ENCODE measurements around the gene CAMK2D.

Gene CAMK2D

DNA sequence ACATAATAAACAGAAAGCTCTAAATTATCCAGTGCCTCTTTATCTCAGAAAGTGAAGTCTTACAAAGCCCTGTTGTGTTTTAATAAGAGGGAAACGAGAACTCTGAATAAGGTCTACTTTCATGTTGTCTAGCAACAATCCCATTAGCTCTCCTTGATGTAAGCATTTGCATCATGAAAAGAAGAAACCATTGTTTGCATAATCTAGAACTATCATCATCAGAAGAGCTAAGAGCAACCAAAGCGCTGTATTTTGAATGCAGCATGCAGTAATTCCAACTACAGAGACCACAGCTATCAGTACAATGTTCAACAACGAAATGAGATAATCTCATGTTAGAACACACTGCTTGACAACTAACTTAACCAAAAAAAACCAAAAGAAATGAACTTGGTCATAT, 257.1 kb downstream of the CAMK2D start:
- no peak for DNase-seq

DNA sequence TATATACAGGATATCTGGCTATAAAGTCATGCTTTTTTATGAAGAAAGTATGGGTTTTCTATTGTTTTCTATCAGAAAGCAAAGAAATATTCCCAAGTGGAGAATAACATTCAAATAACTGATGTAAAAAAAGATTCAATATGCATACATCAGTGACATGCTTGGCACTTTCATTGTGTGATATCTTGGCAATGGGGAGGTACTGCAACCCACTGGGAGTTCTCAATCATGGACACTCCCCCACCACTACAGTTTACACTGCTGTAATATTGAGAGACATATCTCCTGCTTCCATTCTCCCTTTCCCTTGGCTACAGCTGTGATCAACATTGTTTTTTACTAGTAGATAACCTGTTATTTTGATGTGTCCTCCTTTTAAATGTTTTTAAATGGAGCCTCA, 257.8 kb downstream of the CAMK2D start:
- no peak for DNase-seq

DNA sequence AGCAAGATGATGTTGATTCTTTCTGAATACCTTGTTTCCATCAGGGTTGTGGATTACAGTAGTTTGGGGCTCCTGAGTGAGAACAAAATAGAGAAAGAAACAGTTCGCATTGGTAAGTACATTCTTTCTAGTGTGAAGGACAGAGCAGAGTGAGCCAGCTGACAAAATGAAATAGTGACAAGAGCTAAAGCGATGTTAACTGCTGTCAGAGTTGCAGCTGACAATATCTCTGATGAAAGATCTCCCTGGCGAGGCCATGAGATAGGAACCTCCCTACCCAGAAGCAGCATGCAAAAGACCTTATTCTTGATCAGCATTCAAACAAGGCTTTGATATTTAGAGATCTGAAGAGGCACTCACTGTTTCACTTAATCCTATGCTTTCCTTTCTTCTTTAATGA, 258.6 kb downstream of the CAMK2D start:
- DNase-seq, result no peak

DNA sequence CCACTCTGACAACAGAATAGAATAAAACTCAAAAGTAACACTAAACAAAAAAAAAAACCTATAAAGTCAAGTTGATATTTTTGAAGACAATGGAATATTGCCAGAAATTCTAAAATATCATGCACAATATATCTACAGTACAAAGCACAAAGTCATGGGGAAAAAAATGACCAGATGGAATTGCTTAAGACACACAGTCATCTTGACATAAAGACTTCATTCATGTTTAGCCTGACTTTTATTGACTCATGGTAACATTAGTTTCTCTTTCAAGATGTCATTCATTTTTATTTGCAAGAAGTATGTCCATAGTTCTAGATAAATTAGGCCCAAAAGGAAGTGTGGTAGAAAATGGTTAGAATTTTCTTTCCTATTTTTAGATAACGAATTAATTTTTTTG, 259.1 kb downstream of the CAMK2D start:
- no peak for DNase-seq

DNA sequence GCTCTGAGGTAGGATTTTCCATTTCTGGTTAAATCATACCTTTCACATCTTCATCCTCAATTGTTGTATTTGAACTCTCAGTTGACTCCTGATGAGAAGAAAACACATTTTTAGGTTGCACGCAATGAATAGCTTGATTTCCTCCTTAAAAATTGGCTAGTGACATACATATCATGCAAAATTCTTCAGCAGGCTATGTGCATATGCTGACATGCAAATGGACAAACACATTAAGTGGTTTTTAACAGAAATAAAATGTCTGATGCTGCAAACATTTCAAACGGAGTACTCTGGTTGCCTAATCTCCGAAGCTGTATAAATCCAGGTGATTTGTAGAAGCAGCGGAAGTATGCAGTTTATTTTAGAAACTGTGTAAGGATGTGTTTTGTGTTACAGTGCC, 261.1 kb downstream of the CAMK2D start:
- no peak for DNase-seq

DNA sequence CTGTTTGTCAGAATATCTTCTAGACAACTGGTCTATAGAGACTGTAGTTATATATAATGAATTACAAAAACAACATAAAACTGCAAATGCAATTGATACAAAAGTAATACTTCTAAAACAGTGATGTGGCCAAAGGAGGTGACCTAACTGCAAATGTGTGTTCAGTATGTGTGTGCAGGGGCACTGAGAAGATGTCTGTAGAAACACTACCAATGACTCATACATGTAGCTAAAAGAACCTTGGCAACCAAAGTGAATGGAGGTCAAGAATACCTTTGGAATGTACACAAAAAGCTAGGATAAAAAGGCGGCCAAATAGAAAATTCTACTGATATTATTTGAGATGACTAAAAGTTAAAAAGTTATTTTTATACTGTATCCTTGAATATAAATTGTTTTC, 261.8 kb downstream of the CAMK2D start:
- DNase-seq, result no peak

DNA sequence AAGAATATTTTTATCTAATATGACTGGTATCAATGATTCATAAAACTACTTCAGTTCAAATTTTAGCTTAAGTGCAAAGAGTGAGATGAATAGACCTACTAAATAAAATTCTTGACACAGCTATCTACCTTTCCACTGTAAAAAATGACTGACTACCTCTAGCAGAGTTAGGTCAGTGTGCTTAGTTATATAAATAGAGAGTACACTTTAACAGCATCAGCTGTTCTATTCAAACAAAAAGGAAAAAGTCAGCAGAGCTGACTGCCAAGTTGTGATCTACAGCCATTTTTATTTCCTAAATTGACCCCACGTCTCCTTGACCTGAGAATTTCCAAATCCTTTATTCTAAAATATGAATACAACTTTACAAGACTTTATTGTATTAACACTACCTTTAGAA, 262.4 kb downstream of the CAMK2D start:
- DNase-seq, result no peak

DNA sequence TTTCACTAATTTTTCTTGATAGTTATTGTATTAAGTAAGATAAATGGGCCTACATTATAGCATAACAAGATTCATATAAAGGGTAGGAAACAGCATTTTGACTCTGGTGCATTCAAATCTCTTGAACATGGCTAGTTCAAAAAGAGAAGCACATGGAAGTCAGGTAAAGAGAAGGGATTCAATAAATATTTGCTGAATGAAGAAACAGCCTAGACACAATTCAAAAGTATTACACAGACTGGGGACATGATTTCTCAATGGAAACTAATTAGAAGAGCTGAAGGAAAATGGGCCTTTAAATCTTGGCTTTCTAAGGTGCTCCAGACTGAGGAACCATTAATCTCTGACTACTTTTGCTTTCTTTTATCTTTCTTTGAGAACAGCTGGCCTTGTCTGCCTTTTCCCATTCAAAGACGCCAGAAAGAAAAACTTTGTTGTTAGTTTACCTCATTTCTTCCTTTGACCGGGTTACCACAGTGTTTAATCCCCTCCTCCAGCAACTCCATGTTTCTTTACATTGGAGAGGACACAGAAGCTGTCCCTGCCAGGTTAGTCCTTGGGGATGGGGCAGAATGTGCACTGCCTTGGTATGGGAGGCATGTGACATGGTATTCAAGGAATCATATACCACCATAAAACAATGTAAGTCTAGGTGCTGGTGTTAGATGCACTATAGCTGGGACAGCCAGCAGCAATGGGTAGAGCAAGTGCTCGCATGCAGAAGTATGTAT, 264.2 kb downstream of the CAMK2D start:
- DNase-seq, result no peak

DNA sequence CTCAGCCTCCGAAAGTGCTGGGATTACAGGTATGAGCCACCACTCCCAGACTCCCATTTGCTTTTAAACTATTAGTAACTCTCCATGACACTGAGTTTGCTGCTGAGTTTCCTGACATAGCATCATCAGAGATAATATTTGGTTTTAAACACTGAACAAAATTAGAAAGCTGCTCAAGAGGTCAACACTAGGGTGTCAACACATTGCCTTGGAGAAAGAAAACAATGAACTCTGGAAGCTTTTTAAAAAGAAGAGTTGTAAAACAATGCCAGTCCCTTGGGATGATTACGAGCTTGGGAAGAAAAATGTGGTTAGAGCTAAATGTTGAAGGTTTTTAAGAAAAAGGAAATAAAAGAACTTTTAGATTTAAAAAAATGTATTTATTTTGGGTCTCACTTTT, 264.8 kb downstream of the CAMK2D start:
- no peak for DNase-seq

DNA sequence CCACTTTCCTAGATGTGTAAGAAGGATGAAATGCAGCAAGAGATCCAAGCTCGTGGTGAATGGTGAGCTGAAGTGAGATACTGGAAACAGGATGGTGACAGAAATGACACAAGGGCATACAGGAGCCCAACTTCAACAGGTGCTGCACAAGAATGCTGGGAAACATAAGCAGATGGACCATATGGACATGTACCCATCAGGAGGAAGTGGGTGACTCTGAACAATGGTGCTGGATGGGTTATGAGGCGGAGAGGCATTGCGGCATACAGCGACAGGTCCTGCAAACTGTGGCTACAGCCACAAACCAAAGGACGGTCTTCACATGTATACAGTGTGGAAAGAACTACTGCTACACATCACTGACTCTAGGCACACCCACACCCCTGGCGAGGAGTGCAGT, 265.7 kb downstream of the CAMK2D start:
- DNase-seq, result no peak

DNA sequence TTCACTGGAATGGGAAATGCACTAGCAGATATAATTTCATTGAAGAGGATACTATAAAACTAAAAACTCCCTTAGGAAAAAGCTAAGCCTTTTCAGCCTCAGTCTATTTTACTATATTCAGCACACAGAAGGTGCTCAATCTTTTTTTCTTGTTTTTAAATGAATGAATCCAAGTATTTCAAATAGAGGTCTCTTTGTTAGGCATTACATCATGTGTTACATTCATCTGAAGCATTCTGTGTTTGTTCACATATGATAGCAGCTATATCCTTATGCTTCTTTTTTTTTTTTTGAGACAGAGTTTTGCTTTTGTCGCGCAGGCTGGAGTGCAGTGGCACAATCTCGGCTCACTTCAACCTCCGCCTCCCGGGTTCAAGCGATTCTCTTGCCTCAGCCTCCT, 278.4 kb downstream of the CAMK2D start:
- no peak for DNase-seq

DNA sequence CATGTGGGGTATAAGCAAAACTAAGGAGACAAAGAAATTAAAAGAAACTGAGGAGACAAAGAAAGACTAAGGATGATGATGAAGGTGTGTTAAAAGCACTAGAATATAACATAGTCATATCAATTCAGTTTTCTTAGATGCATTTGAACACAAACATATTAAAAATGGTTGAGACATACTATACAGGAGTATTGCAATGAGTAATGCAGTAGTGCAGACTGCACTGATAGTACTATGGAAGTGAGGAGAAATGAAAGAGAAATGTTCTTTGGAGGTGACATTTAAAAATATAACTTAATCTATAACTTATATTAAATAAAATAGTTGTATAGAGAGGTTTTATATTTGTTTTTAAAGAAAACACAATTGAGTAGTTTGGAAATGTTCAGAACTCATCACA, 279.2 kb downstream of the CAMK2D start:
- no peak for DNase-seq

DNA sequence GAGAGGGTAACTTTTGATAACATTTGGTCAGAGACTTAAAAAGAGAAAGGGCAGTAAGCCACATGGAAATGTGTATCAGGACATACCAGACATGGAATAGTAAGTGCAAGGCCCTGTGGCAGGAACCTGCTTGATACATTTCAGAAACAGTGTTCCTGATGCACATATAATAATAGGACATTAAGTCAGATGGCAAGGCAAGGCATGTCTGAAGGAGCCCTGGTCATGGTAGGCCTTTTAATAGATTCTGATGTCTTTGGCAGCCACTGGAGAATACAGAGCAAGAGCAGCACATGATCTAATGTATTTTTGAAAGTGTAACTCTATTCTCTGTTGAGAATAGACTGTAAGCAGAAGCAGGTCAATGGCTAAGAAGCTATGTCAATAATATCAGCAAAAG, 279.7 kb downstream of the CAMK2D start:
- DNase-seq, result no peak

DNA sequence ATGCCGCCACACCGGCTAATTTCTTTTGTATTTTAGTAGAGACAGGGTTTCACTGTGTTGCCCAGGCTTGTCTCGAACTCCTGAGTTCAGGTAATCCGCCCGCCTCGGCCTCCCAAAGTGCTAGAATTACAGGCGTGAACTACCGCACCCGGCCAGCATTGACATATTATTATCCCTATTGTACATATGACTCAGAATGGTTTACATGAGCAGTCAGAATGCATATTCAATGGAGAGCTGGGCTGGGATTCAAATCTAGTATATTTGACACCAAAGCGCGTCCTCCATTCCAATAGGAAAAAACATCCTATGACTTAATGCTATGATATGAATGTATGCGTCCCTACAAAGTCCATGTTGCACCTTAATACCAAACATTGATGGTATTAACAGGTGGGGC, 281.4 kb downstream of the CAMK2D start:
- no peak for DNase-seq

DNA sequence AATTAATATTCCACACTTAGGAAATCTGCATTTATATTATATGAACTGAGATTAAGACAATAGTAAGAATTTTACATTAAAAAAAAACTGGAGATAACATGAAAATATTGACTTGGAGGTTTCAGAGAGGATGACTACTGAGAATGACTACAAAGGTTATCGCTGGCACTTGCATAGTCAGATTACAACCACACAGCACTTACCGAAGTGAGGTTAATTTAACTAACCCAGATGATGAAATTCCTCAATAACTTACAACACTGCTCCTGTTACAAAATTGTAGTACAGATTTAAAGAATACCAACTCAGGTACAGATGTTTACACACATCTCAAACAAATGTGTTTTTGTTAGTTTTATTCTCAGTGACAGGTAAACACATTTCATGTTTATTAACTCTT, 283.5 kb downstream of the CAMK2D start:
- DNase-seq, result no peak

DNA sequence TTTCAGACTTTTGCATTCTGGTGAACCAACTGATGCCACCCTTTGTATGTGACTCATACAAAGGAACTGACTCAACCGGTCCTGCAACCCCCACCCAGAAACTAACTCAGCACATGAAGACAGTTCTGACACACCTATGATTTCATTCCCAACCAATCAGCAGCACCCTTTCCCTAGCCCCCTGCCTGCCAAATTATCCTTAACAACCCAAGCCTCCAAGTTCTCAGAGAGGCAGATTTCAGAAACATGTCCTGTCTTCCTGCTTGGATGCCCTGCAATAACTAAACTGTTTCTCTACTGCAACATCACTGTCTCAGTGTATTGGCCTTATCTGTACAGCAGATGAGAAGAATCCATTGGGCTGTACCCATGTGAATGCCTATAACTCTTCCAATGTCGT, 284.7 kb downstream of the CAMK2D start:
- DNase-seq, result peak; percentile 24 to 61

DNA sequence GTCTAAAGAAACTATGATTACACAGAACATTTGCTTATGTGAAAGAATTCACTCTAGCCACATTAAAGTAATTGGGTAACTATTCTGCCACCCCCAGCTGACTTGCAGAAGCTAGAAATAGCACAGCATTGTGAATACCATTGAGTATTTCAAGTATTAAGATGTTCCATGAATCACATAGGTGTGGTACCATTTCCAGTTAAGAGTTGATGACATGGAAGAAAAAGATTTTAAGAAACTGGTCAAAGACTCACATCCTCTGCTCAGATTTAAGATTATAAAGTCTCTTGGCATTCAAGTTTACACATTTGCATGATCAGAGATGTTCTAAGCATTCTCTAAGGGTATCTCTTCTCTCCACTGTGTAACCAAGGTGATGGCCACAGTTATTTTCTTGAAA, 287.5 kb downstream of the CAMK2D start:
- peak in 1 of 2 experiments; percentile 27 for DNase-seq

DNA sequence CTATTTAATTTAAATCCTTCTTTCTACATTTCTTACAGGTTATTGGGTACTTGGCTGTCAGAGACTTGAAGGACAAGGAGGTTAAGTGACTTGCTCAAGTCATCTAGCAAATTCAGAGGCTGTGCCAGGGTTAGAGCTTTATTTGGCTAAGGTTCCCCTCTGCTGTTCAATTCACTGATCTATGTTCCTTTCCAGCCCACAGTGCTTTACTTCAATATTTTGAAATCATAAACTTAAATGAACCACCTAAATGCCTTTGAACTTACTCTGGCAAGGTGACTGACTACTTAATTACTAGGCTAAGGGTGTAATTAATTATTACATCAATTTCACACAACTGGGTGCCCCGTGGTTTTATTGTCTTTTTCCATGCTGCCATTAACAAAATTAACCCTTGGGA, 288.7 kb downstream of the CAMK2D start:
- DNase-seq, result no peak

DNA sequence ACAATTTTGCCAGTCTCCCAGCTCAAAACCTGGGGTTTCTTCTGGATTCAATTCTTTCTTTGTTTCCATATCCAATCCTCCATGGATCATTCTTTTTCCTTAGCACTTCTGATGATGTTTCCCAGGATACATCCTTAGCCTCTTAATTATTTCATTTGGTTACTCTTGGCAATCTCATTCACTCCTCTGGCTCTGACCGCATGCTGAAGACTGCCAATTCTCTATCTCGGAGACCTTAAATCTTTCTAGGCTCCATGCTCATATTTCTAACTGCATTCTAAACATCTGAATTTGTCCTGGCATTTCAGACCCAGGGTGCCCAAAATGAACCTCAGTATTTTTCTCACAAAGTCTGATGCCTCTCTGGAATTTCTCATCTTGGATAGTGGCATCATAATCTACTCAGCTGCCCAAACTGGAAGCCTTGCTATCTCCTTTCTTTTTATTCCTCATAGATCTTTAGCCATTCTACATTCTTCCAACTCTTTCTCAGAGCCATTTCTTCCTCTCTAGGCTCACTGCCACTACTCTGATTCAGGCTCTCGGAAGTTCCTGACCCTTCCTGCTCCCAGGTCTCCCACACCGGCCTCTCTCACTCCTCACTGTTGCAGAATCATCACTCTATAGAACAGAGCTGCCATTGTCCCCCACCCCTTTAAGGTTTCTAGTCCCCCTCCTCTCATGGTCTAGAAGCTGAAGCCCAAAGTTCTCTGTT, 290.2 kb downstream of the CAMK2D start:
- DNase-seq, result no peak

DNA sequence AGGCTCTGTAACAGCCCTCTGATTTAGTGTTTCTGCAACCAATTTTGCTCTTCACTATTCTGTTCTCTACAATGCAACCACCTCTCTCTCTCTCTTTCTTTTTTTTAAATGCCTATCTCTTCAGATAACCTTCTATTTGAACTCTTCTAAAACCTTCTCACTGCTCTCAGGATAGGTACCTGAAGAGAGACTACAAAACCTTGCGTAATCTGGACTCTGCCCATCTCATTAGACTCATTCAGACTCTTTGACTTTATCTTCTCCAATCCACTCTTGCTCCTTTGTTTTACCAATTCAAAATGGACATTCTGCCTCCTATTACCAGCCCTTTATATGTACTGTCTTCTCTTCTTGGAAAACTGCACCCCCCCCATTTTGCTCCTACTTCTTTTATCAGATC, 291.6 kb downstream of the CAMK2D start:
- no peak for DNase-seq

DNA sequence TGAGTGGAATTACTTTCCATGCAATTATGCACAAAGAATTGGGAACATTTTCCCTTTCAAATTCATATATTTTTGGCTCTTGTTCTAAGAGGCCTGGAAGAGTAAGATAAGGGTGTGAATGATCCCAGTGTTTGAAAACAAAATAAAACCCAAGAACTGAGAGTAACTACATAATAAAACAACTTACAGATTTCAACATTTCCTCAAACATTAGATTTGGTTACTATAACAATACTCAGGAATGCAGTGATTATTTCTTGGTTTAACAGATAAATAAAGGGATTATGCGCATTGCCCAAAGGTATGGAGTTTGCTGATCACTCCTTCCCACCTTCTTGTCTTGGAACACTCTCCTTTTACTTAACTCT, 292.5 kb downstream of the CAMK2D start:
- DNase-seq, result no peak

DNA sequence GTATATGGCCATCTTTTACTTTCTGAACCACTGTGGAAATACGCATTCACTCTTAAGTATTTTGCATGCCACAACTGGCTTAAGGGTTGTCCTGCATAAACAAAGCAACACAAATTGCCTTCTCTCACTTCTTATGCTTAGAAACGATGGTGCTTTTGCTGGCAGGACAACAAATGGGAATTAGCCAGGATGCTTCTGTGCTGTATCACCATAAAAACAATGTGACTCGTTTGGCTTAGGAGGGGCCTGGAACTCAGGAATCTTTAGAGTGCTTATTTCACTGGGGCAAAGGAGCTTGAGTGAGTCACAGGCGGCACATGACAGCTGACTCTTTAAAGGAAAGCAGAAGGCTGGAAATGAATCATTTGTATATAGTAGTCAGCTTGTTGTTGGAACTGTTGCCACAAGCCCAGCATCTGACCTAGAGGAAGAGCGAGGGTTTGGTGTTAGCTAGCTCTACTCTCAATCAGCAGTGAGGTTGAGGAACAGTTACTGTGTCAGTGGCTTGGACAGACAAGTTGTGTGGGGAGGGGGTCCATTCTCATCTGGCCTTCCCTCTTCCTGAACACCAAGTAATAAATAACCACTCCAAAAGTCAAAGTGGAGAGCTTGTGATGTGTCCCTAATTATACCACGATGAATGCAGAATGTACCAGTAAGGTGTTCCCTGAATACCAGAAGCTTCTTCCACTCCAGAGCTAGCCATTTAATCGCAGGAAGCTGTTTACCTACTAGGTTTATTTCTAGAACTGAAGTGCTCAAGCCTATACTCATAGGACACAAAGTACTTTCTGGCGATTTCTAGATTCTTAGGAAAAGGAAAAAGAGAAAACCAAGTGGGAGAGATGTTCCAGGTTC, 293.1 kb downstream of the CAMK2D start:
- DNase-seq, result peak; percentile 14 to 37

DNA sequence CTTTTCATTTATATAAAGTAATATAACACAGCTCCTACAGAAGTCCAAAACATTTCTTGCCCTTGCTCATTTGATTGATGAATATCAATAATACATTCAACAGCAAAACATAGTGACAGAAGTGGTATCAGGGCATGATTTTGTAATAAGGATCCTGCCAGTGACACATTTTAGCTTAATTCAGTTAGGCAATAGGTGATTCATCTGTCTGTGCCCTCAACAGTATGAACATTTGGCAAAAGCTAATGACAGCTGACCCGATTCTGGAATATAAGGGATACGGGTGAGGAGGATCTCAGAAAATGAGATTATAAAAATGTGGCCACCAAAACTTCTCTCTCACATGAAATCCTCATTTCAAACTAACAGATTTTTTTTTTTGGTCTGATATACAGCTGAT, 294.0 kb downstream of the CAMK2D start:
- no peak for DNase-seq

DNA sequence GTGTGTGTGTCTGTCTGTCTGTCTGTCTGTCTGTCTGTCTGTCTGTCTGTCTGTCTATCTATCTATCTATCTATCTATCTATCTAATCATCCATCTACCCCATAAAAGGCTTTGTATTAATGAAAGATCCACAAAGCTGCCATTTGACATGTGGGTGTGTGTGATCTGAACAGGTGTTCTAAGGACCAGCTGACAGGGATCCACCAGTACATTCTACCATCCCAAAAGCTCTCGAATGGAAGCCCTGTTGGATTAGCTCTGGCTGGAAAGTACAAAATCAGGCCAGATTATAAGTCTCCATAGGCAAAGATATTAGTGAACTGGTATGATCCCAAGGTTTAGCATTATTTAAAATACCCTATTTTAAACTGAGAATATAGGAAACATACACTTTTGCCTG, 299.3 kb downstream of the CAMK2D start:
- no peak for DNase-seq

Data from stimulated activated CD4-positive, alpha-beta T cell treated with anti-CD3 and anti-CD28 coated beads, Interleukin-4, amount 100 ng/mL, for 4 hours (primary cell).